ENCODE measurements around the gene OBI1.
"Not testable (repeated sequence)": the region's sequence is repeated elsewhere in the genome, so short reads cannot be mapped to it uniquely, and the experiment has no call there.

Gene OBI1

DNA sequence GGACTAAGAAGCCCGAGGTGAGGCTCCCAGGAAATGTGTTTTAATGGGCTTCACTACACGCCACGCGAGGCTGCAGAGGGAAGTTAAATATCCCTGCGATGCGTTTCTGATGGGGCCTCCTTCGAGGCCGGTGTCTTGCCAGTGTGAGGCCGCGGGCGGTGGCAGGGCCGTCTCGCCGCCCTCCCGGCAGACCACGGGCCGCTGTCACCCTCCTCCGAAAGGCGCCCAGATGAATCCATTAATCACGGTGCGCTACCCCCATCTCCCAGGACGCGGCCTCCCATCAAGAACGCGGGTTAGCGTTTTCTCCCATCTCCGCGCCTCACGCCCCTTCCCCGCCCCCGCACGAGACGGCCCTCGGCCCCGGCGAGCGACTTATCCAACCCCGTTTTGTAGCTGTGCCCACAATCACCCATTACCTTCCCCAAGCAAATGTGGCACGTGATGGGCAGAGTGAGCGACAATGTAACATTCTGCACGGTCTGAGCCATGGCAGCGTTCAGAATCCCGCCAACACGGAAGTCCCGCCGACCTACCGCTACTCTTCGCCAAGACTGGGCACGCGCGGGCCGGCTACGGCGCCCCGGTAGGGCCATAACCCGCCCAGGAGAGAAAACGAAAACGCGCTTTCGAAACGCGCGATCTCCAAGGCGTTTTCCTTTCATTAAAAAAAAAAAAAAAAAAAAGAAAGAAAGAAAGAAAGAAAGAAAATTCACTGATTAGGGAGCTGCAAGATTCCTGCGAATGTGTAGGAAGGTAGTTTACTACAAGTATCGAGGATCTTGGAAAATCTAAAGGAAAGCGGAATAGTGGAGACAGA, at the start of gene OBI1:
TSS of gene OBI1 (minus strand) at position 526 of the 820 bp plus-strand sequence. CDS start at position 491, 35 bp downstream.
- peak; percentile 77 for DNase-seq

DNA sequence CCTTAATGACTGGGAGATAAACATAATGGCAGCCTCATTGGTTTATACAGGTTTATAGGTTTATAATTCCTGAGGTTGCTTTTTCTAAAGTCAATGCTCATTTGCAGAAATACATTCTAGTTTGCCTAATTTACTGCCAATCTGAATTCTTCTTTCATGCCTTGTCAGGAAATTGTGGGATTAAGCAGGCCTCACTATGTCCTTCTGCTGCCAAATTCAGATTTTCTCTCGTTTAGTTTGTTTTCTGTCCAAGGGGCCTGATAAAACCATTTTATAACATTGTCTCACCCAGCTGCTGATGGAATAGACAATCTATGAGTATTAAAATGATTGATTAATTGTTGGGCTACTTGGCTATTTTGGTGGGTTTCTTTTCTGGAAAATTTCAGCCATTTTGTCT, 42.4 kb upstream of the OBI1 start:
- DNase-seq: no peak

DNA sequence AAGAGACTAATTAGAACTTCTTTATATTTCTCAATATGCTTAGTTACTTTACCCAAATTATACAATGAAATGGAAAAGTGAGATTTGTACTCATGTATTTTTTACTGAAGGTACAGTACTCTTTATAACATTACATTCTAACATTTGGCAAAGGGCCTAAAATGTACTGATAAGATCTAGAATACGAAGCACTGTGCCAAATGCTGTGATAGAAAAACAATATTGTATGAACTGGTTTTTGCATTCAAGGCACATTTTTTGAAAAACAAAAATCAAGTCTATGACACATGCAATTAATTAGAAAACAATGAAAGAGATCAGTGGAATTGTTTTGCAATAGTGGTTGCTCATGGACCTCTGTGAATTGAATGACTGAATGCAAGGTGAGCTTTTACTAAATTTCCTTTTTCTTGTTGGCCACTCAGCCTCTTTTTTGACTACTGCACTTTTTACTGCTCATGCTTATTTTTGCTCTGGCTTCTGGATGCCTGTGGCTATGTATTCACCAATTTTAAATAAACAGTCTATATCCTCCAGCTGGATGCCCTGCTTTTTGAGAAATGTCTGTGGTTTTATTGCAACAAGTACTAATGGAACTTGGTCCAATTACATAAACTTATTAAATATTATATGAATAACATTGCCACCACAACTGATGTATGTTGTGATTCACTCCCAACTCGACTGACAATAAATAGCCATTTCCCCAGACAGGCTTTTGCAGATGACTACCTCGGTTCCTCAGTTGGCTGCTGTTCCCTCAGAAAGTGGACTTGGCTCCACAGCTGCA, 41.4 kb upstream of the OBI1 start:
- no peak for DNase-seq

GRCh38 chr13:78689011-78689410, 30.1 kb upstream of the OBI1 start:
- no peak for DNase-seq

GRCh38 chr13:78686461-78686860, 27.5 kb upstream of the OBI1 start:
- no peak for DNase-seq

GRCh38 chr13:78680576-78681350, 21.8 kb upstream of the OBI1 start:
- DNase-seq: no peak

- DNase-seq: peak; percentile 7
Measured at GRCh38 chr13:78680115-78680561, 21.2 kb upstream of the OBI1 start.

DNA sequence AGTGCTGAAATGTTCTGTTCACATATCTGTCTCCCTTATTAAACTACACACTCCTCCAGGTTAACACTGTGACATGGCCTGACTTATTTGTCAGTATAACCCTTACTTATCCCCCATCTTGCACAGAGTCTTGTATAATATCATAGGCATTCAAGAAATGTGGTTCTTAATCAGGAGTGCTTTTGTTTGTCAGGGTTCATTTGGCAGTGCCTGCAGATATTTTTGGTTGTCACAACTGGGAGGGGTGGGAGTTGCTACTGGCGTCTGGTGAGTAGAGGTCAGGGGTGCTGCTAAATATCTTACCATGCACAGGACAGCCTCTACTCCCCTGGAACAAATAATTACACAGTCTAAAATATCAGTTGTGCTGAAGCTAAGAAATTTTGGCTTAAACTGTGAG, 20.4 kb upstream of the OBI1 start:
- no peak for DNase-seq

DNA sequence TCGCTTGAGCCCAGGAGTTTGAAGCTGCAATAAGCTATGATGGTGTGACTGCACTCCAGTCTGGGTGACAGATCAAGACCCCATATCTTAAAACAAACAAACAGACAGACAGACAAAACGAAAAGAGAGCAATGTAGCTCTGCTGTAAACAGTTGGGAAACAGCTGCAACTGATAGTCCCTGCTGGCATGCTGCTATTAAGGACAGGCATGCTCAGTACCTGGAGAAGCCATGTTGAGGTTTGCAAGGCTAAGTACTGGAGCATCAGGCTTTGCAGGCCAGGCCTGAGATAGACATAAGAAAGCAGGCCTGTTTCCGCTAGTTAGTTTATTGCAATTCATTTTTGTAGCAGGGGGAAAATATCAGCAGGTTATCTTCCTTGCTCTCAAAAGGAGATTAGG, 16.2 kb upstream of the OBI1 start:
- no peak for DNase-seq

DNA sequence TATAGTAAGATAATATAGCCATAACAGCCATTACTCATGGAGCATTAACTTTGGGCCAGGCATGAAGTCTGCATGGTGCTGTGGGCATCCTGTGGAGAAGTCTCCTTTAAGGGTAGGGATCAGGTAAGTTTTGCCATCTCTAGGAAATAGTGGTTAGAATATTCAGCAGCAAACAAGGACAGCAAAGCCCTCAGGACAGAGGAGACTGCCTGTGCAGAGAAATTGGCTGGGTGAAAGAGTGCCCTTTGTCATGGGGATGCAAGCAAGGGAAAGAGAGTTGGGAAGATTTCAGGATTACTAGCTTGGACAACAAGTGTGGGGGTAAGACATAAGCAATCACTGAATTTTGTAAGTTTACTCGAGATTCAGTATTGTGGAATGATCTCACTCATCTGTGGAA, 15.7 kb upstream of the OBI1 start:
- DNase-seq: no peak

GRCh38 chr13:78662467-78662866, 3.5 kb upstream of the OBI1 start:
- no peak for DNase-seq

DNA sequence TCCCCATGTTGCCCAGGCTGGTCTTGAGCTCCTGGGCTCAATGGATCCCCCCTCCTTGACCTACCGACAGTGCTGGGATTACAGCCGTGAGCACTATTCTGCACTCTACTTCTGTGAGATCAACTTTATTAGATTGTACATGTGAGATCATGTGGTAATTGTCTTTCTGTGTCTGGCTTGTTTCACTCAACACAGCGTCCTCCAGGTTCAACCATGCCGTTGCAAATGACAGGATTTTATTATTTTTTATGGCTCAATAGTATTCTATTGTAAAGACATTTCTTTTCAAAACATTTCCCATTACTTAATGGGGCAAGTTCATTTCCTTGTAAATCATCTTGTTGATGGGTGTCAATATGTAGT, 1.5 kb upstream of the OBI1 start:
- DNase-seq: no peak

GRCh38 chr13:78659732-78660494, 958 bp upstream of the OBI1 start:
- no peak for DNase-seq

- DNase-seq: no peak
Measured at GRCh38 chr13:78659450-78659730, 435 bp upstream of the OBI1 start.

GRCh38 chr13:78657699-78658629, 991 bp downstream of the OBI1 start:
- no peak for DNase-seq

DNA sequence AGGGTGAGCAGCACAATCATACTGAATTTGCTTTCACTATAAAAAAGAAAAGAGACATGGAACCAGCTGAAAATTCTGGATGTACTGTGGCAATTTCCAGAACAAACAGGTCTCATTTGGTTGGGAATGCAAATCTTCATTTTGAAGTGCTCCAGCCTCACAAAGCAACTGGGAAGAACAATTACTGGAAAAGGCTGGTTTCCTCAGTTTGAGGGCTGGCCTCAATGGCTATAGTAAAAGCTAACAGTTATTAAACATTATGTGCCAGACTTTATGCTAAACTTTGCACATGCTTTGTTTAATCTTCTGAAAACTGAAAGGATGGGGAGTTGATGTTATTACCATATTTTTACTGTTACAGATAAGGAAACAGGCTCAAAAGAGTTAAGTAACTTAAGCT, 3.0 kb downstream of the OBI1 start:
- DNase-seq: no peak

DNA sequence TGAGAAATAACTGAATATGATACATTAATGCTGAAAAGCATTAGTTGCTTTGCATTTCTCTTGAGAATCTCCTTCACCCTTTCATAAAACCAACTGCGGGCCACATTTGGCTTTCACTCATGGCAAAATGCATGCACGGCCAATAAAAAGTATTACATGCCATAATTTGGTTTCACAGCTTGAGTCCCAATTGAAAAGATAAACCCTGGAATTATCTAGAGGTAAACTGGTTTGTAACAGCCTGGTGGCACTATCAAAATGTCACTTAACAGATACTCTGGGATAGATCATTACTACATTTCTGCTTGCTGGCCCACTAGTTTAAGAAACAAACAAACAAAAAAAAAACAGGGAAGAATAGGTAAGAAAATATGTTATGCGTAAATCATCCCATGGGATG, 3.9 kb downstream of the OBI1 start:
- no peak for DNase-seq

DNA sequence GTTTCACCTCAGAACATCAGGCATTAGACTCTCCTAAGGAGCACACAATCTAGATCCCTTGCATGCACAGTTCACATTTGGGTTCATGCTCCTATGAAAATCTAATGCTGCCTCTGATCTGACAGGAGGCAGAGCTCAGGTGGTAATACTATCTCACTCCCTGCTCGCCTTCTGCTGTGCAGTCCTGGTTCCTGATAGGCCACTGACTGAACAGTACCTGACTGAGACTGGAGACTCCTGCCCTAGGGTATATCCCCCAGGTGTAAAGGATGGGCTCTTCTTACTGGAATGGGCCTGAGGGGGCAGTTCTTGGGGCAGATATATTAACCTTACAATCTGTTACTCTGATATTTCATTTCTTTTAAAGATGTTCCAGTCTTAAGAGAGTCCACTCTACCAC, 6.3 kb downstream of the OBI1 start:
- DNase-seq: no peak

- no peak for DNase-seq
Measured at GRCh38 chr13:78650717-78651083, 8.3 kb downstream of the OBI1 start.

DNA sequence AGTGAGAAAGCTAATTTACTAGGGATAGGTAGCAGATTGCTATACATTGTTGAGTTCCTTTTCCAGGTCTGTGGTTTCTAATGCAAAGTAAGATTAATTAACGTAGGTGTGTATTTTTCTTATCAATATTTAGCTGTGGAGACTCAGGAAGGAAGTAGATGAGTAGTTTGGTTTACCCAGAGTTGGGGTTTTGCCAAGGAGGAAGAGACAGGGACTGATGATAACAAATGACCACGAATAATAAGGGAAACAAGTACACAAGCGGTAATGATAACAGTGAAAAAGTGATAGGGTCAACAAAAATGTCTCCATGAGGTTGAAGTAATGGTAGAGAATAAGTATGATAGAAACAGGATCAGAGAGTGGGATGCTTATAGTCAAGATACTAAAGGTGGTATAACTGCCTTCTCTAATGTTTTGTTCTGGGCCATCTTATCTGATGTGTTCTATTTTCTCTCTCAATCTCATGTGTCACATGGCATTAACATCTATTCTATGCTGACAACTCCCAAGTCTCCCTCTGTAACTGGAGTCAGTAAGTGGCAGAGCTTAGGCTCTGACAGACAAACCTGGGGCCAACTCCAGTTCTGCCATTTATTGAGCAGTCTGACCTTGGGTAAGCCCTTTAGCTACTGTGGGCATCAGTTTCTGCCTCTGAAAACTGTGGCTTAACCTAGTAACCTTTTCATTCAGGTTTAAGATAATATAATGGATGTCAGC, 8.8 kb downstream of the OBI1 start:
- no peak for DNase-seq

DNA sequence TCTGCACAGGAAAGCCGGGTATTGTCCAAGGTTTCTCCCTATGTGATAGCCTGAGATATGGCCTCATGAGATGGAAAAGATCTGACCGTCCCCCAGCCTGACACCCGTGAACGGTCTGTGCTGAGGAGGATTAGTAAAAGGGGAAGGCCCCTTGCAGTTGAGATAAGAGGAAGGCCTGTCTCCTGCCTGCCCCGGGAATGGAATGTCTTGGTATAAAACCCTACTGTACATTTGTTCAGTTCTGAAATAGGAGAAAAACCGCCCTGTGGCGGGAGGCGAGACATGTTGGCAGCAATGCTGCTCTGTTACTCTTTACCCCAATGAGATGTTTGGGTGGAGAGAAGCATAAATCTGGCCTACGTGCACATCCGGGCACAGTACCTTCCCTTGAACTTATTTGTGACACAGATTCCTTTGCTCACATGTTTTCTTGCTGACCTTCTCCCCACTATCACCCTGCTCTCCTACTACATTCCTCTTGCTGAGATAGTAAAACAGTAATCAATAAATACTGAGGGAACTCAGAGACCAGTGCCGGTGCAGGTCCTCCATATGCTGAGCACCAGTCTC, 11.8 kb downstream of the OBI1 start:
- DNase-seq: not testable (repeated sequence)
